Right lobe of liver (tissue), 4 donors: Measurements from ENCODE around the gene HECW1.

Source experiments
- CTCF ChIP-seq, 4 donors: fragments of 200-600 bp in 3 of 4; fragments of 450-650 bp in 1 of 4; IDR thresholded peaks; one replicate each; pipeline versions ENCODE4 v1.5.1 to v1.8.0; 2016 to 2022; ENCODE audit warnings: antibody characterized with exemption in 4 of 4, mild to moderate bottlenecking in 2 of 4
- POLR2A ChIP-seq: fragments of 450-650 bp; IDR thresholded peaks from one replicate; pipeline ENCODE4 v1.6.1; 2017; ENCODE audit warnings: antibody characterized with exemption, mild to moderate bottlenecking
- donor health status: DM: no; HTN: no; CAD: no.
- donor health status: DM: no; HTN: no; CAD: no.
- donor health status: DM: no; HTN: yes; CAD: no.

GRCh38 chr7:43112459-43112940 lies at the start of gene HECW1:
- no peak for TF ChIP-seq CTCF (IDR thresholded peaks at IDR 0.05)
- TF ChIP-seq POLR2A: no peak
